C4-2B (cell line): ENCODE measurements around the gene PIP4P1.

Experiments
- H3K27ac ChIP-seq: fragments of 450-650 bp; 2 replicates; pipeline ENCODE4 v1.5.1; 2017
- ZFX ChIP-seq: fragments of 450-650 bp; IDR thresholded peaks from 2 replicates; pipeline ENCODE4 v1.6.1; 2017
- TF ChIP-seq, protein P1 (sequence below): fragments of 450-650 bp; conservative IDR thresholded peaks from 2 replicates; pipeline ENCODE4 v1.5.1; 2017; ENCODE audit warnings: mild to moderate bottlenecking

The PIP4P1 gene

GRCh38 chr14:20498622-20499021 lies 37.4 kb upstream of the PIP4P1 start:
- TF ChIP-seq, protein P1, sequence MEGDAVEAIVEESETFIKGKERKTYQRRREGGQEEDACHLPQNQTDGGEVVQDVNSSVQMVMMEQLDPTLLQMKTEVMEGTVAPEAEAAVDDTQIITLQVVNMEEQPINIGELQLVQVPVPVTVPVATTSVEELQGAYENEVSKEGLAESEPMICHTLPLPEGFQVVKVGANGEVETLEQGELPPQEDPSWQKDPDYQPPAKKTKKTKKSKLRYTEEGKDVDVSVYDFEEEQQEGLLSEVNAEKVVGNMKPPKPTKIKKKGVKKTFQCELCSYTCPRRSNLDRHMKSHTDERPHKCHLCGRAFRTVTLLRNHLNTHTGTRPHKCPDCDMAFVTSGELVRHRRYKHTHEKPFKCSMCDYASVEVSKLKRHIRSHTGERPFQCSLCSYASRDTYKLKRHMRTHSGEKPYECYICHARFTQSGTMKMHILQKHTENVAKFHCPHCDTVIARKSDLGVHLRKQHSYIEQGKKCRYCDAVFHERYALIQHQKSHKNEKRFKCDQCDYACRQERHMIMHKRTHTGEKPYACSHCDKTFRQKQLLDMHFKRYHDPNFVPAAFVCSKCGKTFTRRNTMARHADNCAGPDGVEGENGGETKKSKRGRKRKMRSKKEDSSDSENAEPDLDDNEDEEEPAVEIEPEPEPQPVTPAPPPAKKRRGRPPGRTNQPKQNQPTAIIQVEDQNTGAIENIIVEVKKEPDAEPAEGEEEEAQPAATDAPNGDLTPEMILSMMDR: no peak
- TF ChIP-seq ZFX: no peak
- no peak overlapping the region for H3K27ac ChIP-seq

- TF ChIP-seq ZFX: no peak
- TF ChIP-seq, protein P1: no peak
- H3K27ac ChIP-seq: peak overlapping the region; percentile 39
These were observed 33.9 kb upstream of the PIP4P1 start for GRCh38 chr14:20494935-20495766.

GRCh38 chr14:20493634-20494033 lies 32.4 kb upstream of the PIP4P1 start:
- TF ChIP-seq, protein P1: no peak
- TF ChIP-seq ZFX: no peak
- peak overlapping the region; percentile 23; the same call in 1 of the 2 replicates for H3K27ac ChIP-seq

GRCh38 chr14:20492486-20492885 lies 31.3 kb upstream of the PIP4P1 start:
- TF ChIP-seq, protein P1: no peak
- no peak for TF ChIP-seq ZFX
- no peak overlapping the region for H3K27ac ChIP-seq

DNA sequence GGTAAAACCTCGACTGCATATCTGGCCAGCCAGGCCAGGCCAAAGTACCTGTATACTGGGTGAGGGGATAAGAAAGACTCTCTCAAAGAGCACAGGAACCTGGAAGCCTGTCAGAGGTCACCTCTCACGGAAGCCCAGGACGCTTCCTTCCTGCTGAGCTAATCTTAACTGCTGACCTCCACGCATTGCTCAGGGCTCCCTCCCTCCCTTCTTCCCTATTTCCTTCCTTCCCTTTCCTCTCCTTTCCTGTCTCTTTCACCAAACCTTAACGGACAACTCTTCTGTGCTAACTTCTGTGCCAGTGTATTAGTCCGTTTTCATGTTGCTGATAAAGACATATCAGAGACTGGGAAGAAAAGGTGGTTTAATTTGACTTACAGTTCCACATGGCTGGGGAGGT lies 29.3 kb upstream of the PIP4P1 start:
- no peak overlapping the region for H3K27ac ChIP-seq
- TF ChIP-seq ZFX: no peak
- TF ChIP-seq, protein P1: no peak

DNA sequence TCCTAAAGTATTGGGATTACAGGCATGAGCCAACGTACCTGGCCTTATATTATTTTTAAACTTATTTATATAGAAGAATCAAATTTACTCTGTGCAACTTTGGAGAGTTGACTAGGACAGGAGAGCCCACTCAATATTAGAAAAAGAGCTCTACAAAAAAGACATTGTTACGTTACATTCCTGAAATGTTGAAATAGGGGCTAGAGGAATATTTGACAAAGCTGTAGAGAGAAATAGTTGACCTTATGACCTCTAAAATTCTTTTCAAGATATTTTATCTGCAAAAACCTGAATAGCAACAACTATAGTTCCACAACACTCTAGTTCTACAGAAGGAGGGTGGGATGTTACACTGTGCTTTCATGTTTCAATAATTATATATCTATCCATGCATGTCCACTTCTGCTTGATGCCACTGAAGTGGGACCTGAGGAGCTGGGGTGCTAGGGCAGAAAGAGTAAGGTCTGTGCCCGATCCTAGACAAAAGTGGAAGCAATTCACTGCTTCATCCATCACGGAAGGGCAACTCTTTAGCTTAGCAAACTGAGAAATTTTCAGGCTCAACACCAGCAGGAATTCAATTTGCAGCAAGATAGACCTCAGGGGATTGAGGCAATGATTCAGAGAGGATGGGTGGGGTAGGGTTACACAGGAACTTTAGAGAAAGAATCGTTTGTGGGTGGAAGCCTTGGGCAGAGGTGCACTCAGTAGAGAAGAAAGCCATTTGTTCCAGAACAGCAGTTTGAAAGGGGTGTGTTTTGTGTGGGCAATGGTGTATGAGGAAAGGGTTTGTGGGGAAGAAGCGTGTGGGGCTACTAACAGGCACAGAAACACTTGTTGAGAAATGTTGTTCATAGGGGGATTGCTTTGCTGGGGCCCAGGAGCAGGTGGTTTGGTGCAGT lies 28.1 kb upstream of the PIP4P1 start:
- no peak overlapping the region for H3K27ac ChIP-seq

More for the DNA sequence above, 28.1 kb upstream of the PIP4P1 start:
- TF ChIP-seq, protein P1: no peak
- no peak for TF ChIP-seq ZFX
